ENCODE measurements around the gene RSPH6A.

RSPH6A gene

DNA sequence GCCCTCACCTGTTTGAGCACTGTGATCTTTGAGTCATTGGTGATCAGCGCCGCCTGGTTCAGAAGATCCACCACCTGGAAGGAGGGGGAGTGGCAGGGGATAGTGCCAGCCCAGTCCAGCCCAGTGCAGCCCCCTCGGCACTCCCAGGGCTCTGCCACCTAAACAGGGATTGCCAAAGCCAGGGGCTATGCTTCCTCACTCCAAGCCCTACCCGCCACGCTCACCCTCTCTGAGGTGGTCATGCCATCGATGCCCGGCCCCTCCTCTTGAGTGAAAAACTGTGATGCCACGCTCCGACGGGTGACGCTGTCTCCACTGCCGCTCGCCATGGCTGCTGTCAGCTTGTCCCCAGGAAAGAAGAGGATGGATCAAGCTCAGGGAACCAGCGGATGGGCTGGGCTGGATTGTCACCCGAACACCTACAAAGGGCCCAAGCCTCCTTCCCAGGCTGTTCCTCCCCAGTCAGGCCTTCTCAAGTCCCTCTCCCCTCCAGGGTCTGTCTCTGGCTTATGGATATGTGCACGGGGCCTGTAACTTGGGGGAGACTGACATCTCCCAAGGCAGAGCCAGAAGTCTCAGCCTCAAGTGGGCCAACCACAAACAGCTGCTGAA is 39.2 kb upstream of the RSPH6A start:
- ChIA-PET CTCF (interaction anchor here (0.6 to 3.1 kb wide), 4 partner anchors 10 to 47 kb away, joined by 3 to 9 read pairs (median 4); partner anchors contain the start of gene FOXA3), POLR2A (interaction anchor here (1.2 kb wide), 1 partner anchor 35 kb away, joined by 4 read pairs; no protein-coding TSS in a partner anchor)
- Histone ChIP-seq H3K4me3 (ENCODE audit: low read depth, low read length) (no peak overlapping the region), H3K36me3 (ENCODE audit: control insufficient read depth in 2 of 2, insufficient read depth in 1 of 2, low read length in 2 of 2) (peaks cover 67 to 72% of the 10 kb centered on the region in 2 experiments), H3K9me3 (ENCODE audit: control insufficient read depth, insufficient read depth, low read depth, low read length) (no peaks in the 10 kb centered on the region), H3K4me1 (ENCODE audit: control insufficient read depth, insufficient read depth, low read length) (no peaks in the 10 kb centered on the region), H3K27ac (ENCODE audit: extremely low read depth, low read depth, low read length) (no peak overlapping the region)
- TF ChIP-seq, protein P1, sequence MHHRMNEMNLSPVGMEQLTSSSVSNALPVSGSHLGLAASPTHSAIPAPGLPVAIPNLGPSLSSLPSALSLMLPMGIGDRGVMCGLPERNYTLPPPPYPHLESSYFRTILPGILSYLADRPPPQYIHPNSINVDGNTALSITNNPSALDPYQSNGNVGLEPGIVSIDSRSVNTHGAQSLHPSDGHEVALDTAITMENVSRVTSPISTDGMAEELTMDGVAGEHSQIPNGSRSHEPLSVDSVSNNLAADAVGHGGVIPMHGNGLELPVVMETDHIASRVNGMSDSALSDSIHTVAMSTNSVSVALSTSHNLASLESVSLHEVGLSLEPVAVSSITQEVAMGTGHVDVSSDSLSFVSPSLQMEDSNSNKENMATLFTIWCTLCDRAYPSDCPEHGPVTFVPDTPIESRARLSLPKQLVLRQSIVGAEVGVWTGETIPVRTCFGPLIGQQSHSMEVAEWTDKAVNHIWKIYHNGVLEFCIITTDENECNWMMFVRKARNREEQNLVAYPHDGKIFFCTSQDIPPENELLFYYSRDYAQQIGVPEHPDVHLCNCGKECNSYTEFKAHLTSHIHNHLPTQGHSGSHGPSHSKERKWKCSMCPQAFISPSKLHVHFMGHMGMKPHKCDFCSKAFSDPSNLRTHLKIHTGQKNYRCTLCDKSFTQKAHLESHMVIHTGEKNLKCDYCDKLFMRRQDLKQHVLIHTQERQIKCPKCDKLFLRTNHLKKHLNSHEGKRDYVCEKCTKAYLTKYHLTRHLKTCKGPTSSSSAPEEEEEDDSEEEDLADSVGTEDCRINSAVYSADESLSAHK (tag by site-specific recombination; IDR thresholded peaks at IDR 0.05), result no peak
- TF ChIP-seq ZFP37 (tag by site-specific recombination; IDR thresholded peaks at IDR 0.05) (no peak), RBAK (tag by site-specific recombination; IDR thresholded peaks at IDR 0.05) (no peak), ZNF621 (tag by site-specific recombination; IDR thresholded peaks at IDR 0.05) (no peak), ZNF626 (tag by site-specific recombination; IDR thresholded peaks at IDR 0.05) (no peak), ZNF777 (tag by site-specific recombination; IDR thresholded peaks at IDR 0.05; ENCODE audit: borderline replicate concordance) (no peak), ZNF341 (tag by site-specific recombination; IDR thresholded peaks at IDR 0.05; ENCODE audit: low read depth) (no peak), MEIS1 (CRISPR knock-in tag; IDR thresholded peaks at IDR 0.05; ENCODE audit: borderline replicate concordance) (no peak), ZBTB17 (tag by site-specific recombination; IDR thresholded peaks at IDR 0.05) (no peak), ZBTB20 (tag by site-specific recombination; IDR thresholded peaks at IDR 0.05) (no peak), ZNF792 (tag by site-specific recombination; IDR thresholded peaks at IDR 0.05) (no peak), ZSCAN16 (tag by site-specific recombination; IDR thresholded peaks at IDR 0.05) (no peak)
- TF ChIP-seq, protein P2, sequence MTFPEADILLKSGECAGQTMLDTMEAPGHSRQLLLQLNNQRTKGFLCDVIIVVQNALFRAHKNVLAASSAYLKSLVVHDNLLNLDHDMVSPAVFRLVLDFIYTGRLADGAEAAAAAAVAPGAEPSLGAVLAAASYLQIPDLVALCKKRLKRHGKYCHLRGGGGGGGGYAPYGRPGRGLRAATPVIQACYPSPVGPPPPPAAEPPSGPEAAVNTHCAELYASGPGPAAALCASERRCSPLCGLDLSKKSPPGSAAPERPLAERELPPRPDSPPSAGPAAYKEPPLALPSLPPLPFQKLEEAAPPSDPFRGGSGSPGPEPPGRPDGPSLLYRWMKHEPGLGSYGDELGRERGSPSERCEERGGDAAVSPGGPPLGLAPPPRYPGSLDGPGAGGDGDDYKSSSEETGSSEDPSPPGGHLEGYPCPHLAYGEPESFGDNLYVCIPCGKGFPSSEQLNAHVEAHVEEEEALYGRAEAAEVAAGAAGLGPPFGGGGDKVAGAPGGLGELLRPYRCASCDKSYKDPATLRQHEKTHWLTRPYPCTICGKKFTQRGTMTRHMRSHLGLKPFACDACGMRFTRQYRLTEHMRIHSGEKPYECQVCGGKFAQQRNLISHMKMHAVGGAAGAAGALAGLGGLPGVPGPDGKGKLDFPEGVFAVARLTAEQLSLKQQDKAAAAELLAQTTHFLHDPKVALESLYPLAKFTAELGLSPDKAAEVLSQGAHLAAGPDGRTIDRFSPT (tag by site-specific recombination; IDR thresholded peaks at IDR 0.05), result no peak
- TF ChIP-seq, protein P3, sequence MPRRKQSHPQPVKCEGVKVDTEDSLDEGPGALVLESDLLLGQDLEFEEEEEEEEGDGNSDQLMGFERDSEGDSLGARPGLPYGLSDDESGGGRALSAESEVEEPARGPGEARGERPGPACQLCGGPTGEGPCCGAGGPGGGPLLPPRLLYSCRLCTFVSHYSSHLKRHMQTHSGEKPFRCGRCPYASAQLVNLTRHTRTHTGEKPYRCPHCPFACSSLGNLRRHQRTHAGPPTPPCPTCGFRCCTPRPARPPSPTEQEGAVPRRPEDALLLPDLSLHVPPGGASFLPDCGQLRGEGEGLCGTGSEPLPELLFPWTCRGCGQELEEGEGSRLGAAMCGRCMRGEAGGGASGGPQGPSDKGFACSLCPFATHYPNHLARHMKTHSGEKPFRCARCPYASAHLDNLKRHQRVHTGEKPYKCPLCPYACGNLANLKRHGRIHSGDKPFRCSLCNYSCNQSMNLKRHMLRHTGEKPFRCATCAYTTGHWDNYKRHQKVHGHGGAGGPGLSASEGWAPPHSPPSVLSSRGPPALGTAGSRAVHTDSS (tag by site-specific recombination; IDR thresholded peaks at IDR 0.05), result no peak
- TF ChIP-seq, protein P4, sequence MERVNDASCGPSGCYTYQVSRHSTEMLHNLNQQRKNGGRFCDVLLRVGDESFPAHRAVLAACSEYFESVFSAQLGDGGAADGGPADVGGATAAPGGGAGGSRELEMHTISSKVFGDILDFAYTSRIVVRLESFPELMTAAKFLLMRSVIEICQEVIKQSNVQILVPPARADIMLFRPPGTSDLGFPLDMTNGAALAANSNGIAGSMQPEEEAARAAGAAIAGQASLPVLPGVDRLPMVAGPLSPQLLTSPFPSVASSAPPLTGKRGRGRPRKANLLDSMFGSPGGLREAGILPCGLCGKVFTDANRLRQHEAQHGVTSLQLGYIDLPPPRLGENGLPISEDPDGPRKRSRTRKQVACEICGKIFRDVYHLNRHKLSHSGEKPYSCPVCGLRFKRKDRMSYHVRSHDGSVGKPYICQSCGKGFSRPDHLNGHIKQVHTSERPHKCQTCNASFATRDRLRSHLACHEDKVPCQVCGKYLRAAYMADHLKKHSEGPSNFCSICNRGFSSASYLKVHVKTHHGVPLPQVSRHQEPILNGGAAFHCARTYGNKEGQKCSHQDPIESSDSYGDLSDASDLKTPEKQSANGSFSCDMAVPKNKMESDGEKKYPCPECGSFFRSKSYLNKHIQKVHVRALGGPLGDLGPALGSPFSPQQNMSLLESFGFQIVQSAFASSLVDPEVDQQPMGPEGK (tag by site-specific recombination; IDR thresholded peaks at IDR 0.05), result no peak
- TF ChIP-seq, protein P5, sequence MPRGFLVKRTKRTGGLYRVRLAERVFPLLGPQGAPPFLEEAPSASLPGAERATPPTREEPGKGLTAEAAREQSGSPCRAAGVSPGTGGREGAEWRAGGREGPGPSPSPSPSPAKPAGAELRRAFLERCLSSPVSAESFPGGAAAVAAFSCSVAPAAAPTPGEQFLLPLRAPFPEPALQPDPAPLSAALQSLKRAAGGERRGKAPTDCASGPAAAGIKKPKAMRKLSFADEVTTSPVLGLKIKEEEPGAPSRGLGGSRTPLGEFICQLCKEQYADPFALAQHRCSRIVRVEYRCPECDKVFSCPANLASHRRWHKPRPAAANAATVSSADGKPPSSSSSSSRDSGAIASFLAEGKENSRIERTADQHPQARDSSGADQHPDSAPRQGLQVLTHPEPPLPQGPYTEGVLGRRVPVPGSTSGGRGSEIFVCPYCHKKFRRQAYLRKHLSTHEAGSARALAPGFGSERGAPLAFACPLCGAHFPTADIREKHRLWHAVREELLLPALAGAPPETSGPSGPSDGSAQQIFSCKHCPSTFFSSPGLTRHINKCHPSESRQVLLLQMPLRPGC (tag by site-specific recombination; IDR thresholded peaks at IDR 0.05), result no peak

Measured in HEK293 (cell line).